Esophagus mucosa (tissue), 1 donor: ENCODE results near the gene TSPAN32. TPM values are rescaled to one million over a fixed set of nuclear protein-coding genes. Genes with fewer than 3 reads are reported as not detected.
"Not testable (repeated sequence)": the region's sequence is repeated elsewhere in the genome, so short reads cannot be mapped to it uniquely, and the experiment has no call there.

Experiments used
- ATAC-seq: fragments of 200-7000 bp; cut with Tn5 transposase; one replicate; pipeline ENCODE4 v1.9.1; 2020
- total RNA-seq: library from RNA; stranded (reverse); gene quantifications from one replicate; pipeline ENCODE4 v1.2.4, GENCODE V29; 2023
- donor health status: DM: yes; HTN: yes; CAD: no.

The TSPAN32 gene
- total RNA-seq, 1 donor from 2014 or later, result not detected

DNA sequence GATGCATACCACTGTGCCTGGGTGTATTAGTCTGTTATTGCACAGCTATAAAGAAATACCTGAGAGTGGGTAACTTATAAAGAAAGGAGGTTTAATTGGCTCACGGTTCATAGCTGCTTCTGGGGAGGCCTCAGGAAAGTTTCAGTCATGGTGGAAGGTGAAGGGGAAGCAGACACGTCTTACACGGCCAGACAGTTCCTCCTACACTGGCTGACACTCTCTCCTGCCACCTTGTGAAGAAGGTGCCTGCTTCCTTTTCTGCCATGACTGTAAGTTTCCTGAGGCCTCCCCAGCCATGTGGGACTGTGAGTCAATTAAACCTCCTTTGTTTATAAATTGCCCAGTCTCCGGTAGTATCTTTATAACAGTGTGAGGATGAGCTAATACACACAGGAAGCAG is 41.7 kb downstream of the TSPAN32 start:
- ATAC-seq, result no peak

GRCh38 chr11:2345050-2345449 is 43.2 kb downstream of the TSPAN32 start:
- ATAC-seq, result no peak

DNA sequence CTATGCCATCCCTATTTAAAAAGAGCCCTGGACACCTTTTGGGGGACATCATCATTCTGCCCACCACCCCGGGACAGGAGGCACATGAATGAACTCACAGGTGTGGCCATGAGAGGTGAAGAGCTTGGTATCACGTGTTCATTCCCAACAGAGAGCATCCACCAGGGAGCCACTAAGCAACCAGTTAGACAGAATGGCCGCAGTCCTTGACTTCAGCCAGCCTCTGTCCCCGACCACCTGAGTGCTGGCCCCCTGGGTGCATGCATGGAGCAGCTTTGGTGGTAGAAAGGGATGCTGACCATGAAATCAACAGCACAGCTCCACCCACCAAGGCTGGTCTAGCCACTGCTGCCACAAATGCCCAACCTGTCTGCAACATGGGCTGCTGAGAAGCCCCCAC is 44.2 kb downstream of the TSPAN32 start:
- no peak for ATAC-seq

DNA sequence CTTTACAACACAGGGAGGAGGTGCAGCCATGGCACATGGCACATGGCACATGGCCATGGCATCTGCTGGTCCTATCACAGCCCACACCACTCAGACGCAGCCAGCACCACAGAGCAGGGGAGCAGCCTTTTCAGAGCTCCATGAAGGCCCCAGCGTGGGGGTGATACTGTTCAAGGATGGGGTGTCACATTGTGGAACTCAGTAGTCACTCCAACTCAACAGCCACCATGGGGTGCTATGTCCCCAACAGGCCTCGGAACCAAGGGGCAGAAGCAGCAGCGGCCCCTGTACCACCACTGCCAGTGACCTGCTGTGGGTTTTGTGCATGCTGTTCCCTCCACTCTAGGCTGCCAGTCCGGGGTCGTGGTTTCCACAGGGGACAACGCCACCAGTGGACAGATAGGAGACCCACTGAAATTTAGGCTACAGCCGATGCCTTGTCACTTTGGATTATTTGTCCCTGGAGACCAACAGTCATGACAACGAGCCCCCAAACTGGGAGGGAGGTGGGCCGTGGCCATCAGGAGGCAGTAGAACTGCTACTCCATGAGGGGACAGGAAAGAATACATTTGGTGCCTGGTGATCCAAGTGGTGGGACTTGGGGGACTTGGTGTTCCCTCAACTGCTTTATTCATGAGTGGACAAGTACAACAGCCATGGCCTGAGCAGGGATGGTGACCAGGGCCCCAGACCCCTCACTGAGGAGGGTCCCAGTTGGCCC is 44.9 kb downstream of the TSPAN32 start:
- ATAC-seq, result no peak

GRCh38 chr11:2347308-2347830 is 45.6 kb downstream of the TSPAN32 start:
- no peak for ATAC-seq

- no peak for ATAC-seq
Observed at GRCh38 chr11:2348986-2349385, 47.2 kb downstream of the TSPAN32 start.

- ATAC-seq, result no peak
Observed at GRCh38 chr11:2351701-2352100, 49.9 kb downstream of the TSPAN32 start.

- ATAC-seq, result no peak
Observed at GRCh38 chr11:2352420-2352819, 50.6 kb downstream of the TSPAN32 start.

DNA sequence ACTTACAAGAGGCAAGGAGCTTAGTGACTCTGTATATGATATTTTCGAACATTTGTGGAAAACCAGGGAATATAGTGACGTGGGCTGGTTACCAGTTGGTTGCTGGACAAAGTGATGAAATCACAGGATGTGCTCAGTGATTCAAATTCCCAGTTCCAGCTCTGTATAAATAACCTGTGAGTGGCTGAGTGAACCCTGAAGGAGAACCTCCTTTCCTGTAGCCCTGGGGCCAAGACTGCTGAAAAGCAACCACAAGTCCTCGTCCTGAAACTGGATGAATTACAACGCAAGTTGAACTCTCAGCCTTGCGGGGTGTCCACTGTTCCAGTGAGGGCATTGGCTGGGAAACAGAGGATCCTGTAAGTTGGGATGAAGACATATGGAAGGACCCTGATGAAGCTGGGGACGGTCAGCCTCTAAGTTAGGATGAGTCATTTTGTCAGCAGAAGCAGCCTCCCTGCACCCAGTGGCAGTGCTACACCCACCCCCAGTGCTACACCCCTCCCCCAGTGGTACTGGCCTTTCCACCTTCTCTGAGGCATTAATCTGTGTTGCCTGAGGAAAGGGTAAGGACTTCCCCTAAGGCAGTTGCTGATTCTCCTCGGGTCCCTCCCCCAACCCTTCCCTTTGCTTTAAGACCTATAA is 53.3 kb downstream of the TSPAN32 start:
- no peak for ATAC-seq

- no peak for ATAC-seq
Observed at GRCh38 chr11:2357246-2357645, 55.4 kb downstream of the TSPAN32 start.

- ATAC-seq, result not testable (repeated sequence)
Observed at GRCh38 chr11:2357651-2358050, 55.8 kb downstream of the TSPAN32 start.

DNA sequence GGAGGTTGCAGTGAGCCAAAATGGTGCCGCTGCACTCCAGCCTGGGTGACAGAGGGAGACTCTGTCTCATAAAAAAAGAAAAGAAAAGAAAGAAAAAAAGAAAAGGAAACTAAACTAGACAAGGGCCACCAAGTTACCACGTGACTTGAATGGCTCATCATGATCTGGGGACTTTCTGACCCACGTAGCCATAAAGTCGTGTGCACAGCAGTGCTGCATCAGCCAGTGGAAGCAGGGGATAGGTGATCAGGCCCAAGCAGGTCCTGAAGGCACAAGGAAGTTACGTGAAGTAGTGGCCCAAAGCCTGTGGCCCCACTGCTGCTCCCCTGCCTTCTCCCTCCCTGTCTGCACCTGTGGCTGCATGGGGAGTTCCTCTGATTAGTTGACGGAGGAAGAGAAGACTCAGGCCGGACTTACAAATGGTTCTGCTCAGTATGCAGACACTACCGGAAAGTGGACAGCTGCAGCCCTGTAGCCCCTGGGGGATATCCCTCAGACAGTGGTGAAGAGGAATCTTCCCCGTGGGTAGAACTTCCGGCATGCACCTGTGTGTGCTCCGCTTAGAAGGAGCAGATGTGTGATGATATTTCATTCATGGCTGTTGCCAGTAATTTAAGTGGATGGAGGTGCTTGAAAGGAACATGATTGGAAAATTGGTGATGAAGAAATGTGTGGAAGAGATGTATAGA is 57.1 kb downstream of the TSPAN32 start:
- no peak for ATAC-seq

DNA sequence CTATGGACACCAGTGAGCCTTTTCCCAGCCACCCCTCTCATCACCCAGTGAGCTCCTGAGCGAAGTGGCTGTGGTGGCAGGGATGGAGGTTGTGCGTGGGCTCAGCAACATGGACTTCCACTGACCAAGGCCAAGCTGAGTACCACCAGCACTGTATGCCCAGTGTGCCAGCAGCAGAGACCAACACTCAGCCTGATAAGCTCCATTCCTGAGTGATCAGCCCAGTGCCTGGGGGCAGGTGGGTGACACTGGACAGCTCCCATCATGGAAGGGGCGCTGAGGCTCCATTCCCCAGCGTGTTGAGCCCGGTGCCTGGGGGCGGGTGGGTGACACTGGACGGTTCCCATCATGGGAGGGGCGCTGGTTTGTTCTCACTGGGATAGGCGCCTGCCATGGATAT is 57.7 kb downstream of the TSPAN32 start:
- ATAC-seq, result no peak

- ATAC-seq, result no peak
Observed at GRCh38 chr11:2360081-2360642, 58.3 kb downstream of the TSPAN32 start.

DNA sequence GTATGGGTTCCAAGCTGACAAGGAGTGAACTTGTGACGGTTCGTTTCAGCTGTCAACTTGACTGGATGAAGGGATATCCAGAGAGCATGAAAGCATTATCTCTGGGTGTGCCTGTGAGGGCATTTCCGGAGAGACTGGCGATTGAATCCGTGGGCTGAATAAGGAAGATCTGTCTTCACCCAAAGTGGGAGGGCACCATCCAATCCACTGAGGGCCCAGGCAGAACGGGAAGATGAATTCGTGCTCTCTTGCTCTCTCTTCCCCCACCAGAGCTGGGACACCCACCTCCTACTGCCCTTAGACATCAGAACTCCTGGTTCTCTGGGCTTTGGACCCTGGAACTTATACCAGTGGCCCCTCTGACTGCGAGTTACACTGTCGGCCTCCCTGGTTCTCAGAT is 59.8 kb downstream of the TSPAN32 start:
- ATAC-seq, result no peak

DNA sequence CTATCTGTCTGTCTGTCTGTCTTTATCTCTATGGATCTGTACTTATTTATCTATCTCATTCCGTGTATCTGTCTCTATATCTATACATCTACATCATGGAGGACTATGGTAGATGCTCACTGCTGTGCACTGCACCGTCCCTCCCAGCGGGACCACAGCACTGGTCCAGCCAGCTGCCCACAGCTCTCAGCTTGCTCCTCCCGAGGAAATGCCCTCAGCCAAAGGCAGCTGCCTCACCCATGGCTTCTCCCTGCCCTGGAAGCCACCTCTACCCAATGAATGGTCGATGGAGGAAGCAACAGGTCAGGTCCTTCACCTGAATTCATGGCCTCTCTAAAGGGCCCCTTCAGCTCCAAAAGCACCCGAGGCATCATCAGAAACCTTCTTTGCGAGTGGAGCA is 60.6 kb downstream of the TSPAN32 start:
- no peak for ATAC-seq

DNA sequence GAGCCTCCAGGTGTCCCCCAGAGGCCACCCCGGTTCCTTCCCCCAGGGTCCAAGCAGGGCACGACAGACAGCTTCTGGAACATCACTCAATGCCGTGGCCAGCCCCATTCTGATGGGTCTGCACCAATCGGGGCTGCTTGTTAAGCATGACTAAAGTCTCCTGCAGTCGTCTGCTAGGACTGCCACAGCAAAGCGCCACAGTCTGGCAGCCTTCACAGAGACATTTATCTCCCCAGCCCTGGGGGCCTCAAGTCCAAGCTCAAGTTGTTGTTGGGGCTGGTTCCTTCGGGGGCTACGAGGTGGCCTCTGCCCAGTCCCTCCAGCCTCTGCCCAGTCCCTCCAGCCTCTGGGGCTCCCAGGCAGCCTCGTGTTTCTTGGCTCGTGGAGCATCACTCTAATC is 61.3 kb downstream of the TSPAN32 start:
- no peak for ATAC-seq

DNA sequence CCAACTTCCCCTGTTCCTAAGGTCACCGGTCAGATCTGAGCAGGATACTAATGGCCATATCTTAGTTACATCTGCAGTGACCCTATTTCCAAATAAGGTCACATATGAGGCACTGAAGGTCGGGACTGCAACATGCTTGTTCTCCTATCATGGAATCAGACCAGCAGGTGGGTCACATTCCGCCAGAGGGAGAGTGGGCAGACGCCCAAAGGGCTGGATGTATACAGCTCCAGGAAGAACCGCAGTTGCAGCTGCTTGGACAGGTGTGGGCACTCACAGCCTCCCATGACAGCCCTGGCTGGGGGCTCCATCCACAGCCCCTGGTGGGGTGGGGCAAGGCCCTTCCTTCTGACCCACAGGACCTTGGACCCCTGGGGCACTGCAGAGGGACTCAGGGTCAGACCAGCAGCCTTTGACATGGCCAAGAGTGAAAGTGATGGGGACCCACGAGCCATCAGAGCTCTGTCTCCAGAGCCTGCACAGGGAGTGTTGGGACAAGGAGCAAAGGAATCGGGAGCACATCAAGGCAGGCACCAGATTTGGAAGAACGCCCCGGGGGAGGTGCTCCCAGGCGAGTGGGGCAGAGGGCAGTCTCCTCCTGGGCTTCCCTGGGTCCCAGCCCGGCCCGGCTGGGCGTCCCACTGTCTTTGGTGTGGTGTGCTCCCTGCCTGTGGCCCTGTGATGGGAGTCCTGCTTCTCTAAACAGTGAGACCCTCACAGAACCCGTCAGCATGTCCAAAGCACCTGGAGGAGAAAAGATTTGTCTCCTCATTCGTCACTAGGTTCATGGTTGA is 62.0 kb downstream of the TSPAN32 start:
- no peak for ATAC-seq

- not testable (repeated sequence) for ATAC-seq
Observed at GRCh38 chr11:2364386-2364785, 62.6 kb downstream of the TSPAN32 start.

- no peak for ATAC-seq
Observed at GRCh38 chr11:2365571-2366210, 63.9 kb downstream of the TSPAN32 start.

GRCh38 chr11:2366276-2366675 is 64.5 kb downstream of the TSPAN32 start:
- no peak for ATAC-seq

DNA sequence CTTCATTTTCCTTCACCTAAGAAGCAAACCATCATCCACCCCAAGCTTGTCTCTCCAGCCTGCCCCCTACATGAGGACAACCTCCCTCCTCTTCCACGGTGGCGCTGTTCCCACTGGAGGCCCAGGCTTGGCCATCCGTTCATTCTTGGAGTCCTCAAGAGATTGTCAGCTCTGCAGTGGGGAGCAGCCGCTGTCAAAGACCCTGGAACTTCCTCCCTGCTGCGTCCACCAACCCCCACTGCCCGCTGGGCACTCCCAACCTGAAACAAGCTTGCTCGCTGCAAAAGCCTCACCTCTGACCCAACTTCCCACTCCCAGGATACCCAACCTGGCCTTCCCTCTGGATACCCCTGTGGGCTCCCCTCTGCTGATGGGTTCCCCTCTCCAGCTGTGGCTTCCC is 64.9 kb downstream of the TSPAN32 start:
- ATAC-seq, result no peak
